C4-2B (cell line): ENCODE results near the gene EHBP1L1.

Source experiments
- ZFX ChIP-seq: fragments of 450-650 bp; IDR thresholded peaks from 2 replicates; pipeline ENCODE4 v1.6.1; 2017
- TF ChIP-seq, protein P1 (sequence below): fragments of 450-650 bp; conservative IDR thresholded peaks from 2 replicates; pipeline ENCODE4 v1.5.1; 2017; ENCODE audit warnings: mild to moderate bottlenecking

- TF ChIP-seq, protein P1, sequence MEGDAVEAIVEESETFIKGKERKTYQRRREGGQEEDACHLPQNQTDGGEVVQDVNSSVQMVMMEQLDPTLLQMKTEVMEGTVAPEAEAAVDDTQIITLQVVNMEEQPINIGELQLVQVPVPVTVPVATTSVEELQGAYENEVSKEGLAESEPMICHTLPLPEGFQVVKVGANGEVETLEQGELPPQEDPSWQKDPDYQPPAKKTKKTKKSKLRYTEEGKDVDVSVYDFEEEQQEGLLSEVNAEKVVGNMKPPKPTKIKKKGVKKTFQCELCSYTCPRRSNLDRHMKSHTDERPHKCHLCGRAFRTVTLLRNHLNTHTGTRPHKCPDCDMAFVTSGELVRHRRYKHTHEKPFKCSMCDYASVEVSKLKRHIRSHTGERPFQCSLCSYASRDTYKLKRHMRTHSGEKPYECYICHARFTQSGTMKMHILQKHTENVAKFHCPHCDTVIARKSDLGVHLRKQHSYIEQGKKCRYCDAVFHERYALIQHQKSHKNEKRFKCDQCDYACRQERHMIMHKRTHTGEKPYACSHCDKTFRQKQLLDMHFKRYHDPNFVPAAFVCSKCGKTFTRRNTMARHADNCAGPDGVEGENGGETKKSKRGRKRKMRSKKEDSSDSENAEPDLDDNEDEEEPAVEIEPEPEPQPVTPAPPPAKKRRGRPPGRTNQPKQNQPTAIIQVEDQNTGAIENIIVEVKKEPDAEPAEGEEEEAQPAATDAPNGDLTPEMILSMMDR: no peak
- no peak for TF ChIP-seq ZFX
Observed at GRCh38 chr11:65623852-65624616, 48.2 kb downstream of the EHBP1L1 start.
